Activated naive CD4-positive, alpha-beta T cell treated with anti-CD3 and anti-CD28 coated beads for 36 hours (primary cell): ENCODE data around the gene ZNF862. TPM values are rescaled to one million over a fixed set of nuclear protein-coding genes. Genes with fewer than 3 reads are reported as not detected.

Source experiments
- CTCF ChIA-PET: fragments of 350-600 bp; sonication (Branson Sonifier 250); formaldehyde crosslinking; loops from one replicate; lab custom pipeline; 2021; ENCODE audit warnings: antibody characterized with exemption; lab: Charles Lee
- DNase-seq: peaks from one replicate; pipeline ENCODE4 v3.0.0-alpha.2; 2020
- H3K27ac Mint-ChIP-seq: one replicate; pipeline ENCODE4 v1.8.0; 2021; ENCODE audit warnings: mild to moderate bottlenecking, mixed read lengths
- H3K27me3 Mint-ChIP-seq: one replicate; pipeline ENCODE4 v1.8.0; 2021; ENCODE audit warnings: low read depth, mixed read lengths
- H3K36me3 Mint-ChIP-seq: one replicate; pipeline ENCODE4 v1.8.0; 2021; ENCODE audit warnings: low read depth, mixed read lengths
- H3K4me1 Mint-ChIP-seq: one replicate; pipeline ENCODE4 v1.8.0; 2021; ENCODE audit warnings: low read depth, mixed read lengths
- H3K4me3 Mint-ChIP-seq: one replicate; pipeline ENCODE4 v1.8.0; 2021; ENCODE audit warnings: mild to moderate bottlenecking, moderate library complexity, mixed read lengths
- H3K9me3 Mint-ChIP-seq: one replicate; pipeline ENCODE4 v1.8.0; 2021; ENCODE audit warnings: mixed read lengths
- intact Hi-C: fragments of 100-400 bp; cut with micrococcal nuclease; formaldehyde crosslinking; loops from one replicate; pipeline ENCODE4 v1.15.1; 2023
- total RNA-seq, 2 experiments: library from RNA; stranded (reverse); gene quantifications; one replicate each; pipeline ENCODE4 v1.2.3, GENCODE V29; 2021

The ZNF862 gene
- total RNA-seq, 2 experiments from 2014 or later: 17.6 to 19.4 TPM

DNA sequence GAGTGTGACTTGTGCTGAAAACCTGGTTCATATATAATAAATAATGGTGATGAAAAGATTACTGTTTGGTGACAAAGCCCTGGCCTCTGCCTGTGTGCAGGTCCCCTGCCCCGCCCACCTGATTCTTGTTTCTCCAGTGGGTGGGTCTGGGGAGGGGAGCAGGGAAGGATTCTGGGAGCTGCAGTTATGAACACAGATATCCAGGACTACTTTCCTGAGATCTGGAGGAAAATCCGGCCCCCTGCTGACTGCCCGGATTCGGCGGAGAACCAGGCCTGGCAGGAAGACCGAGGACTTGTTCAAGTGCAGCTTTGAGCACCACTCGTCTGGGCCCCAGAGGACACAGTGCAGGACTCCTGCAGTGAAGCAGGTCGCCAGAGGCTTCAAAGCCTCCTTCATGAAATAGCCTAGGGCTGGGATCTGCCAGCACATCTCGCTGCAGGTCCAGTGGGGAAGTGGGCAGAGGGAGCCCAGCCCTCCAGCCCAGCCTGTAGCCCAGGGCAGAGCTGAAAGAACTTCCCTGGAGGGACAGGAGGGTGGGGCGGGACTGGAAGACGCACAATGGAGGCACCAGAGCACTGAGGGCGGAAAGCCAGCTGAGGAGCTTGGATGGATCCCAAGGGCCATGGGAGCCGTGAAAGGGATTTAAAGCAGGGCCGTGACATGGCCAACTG is 42.6 kb downstream of the ZNF862 start:
- Mint-ChIP-seq H3K36me3 (peaks cover 1% of the 10 kb centered on the region), H3K9me3 (no peaks in the 10 kb centered on the region), H3K27ac (no peak overlapping the region), H3K27me3 (no peaks in the 10 kb centered on the region), H3K4me3 (no peak overlapping the region), H3K4me1 (peaks cover 19% of the 10 kb centered on the region)
- CTCF ChIA-PET: interaction anchor here (1.3 to 2.0 kb wide), 2 partner anchors 26 to 121 kb away, joined by 3 to 6 read pairs; no protein-coding TSS in a partner anchor
- intact Hi-C loops: loop anchor here (5.0 kb wide), 1 partner anchor 122 kb away; no protein-coding TSS in a partner anchor
- no peak for DNase-seq

DNA sequence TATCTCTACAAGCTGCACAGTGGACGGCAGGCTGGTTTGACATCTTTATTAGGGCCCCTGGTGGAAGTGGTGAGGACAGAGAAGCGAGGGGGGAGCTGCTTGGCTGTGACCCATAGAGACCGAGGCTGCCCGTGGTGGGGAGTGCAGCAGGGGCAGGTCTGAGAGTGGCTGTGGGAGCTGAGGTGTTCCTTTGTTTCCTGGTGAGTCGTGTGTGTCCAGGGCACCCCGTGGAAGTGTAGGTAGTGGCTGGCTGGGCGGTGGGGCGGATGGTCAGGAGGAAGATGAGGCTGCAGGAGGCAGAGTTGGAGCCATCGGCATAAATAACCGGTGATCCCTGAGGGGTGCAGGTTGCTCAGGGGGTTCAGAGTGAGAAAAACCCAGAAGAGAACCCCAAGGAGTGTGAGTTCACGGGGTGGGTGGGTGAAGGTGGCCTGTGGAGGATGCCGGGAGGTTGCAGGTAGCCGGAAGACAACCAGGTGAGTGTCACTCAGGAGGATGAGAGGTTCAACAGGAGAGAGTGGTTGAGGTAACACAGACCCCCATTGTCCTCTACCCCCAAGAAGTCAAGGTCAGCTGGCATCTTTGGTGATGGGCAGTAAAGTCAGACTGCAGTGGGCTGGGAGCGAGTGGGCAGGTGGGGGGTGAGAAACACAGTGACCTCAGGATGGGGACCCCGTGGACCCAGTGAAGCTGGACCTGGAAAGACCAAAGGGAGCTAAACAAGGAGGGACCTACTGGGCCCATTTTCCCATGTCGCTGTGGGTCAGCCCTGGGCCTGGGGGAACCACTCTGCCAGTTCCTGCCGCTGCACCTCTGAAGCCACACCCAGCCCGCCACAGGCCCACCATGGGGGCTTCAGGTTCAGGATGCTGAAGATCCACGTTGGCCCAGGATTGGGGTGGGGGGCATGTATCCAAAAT is 43.4 kb downstream of the ZNF862 start:
- H3K27ac Mint-ChIP-seq: no peak overlapping the region
- H3K4me1 Mint-ChIP-seq: peaks cover 13% of the 10 kb centered on the region
- DNase-seq: no peak
- CTCF ChIA-PET: interaction anchor here (1.3 to 2.0 kb wide), 4 partner anchors 10 to 120 kb away, joined by 3 to 6 read pairs (median 4); no protein-coding TSS in a partner anchor
- no peaks in the 10 kb centered on the region for H3K9me3 Mint-ChIP-seq
- intact Hi-C loops: loop anchor here (2.0 to 5.0 kb wide), 2 partner anchors 121 to 395 kb away; no protein-coding TSS in a partner anchor
- no peak overlapping the region for H3K4me3 Mint-ChIP-seq
- H3K27me3 Mint-ChIP-seq: no peaks in the 10 kb centered on the region
- H3K36me3 Mint-ChIP-seq: peaks cover 5% of the 10 kb centered on the region

GRCh38 chr7:149882248-149883047 is 44.3 kb downstream of the ZNF862 start:
- Mint-ChIP-seq H3K4me1 (peaks cover 13% of the 10 kb centered on the region), H3K27ac (no peak overlapping the region)
- CTCF ChIA-PET: interaction anchor here (1.3 to 2.0 kb wide), 8 partner anchors 8 to 119 kb away, joined by 3 to 6 read pairs (median 4); no protein-coding TSS in a partner anchor

DNA sequence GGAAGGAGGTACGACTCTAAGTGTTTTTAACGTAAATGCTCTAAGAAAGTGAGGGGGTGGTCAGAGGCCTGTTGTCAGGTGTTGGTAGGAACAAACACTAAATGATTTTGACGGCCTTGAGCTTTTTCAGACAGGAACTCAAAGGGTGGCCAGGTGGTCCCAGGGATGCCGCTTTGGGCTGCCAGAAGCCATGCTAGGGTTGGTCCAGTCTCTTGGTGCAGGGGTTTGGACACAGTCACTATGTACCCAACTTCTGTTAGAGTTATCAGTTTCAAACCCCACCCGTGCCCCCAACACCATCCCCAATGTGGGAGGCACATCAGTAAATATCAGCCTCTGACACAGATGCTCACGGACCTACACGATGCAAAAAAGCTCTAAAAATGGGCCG is 44.9 kb downstream of the ZNF862 start:
- DNase-seq: no peak
- Mint-ChIP-seq H3K4me3 (no peak overlapping the region), H3K9me3 (no peaks in the 10 kb centered on the region), H3K27me3 (no peaks in the 10 kb centered on the region), H3K4me1 (peaks cover 9% of the 10 kb centered on the region), H3K36me3 (peaks cover 7% of the 10 kb centered on the region), H3K27ac (no peak overlapping the region)
- CTCF ChIA-PET: interaction anchor here (0.6 to 1.9 kb wide), 9 partner anchors 8 to 451 kb away, joined by 3 to 6 read pairs (median 4); no protein-coding TSS in a partner anchor
- intact Hi-C loops: loop anchor here (1.0 to 5.0 kb wide), 3 partner anchors 119 to 394 kb away; no protein-coding TSS in a partner anchor

More at GRCh38 chr7:149882248-149883047, 44.3 kb downstream of the ZNF862 start:
- no peak for DNase-seq
- H3K9me3 Mint-ChIP-seq: no peaks in the 10 kb centered on the region
- peaks cover 5% of the 10 kb centered on the region for H3K36me3 Mint-ChIP-seq
- intact Hi-C loops: loop anchor here (1.0 to 5.0 kb wide), 3 partner anchors 120 to 394 kb away; no protein-coding TSS in a partner anchor
- no peaks in the 10 kb centered on the region for H3K27me3 Mint-ChIP-seq
- H3K4me3 Mint-ChIP-seq: no peak overlapping the region

GRCh38 chr7:149883452-149883861 is 45.3 kb downstream of the ZNF862 start:
- Mint-ChIP-seq H3K9me3 (no peaks in the 10 kb centered on the region), H3K4me1 (peaks cover 8% of the 10 kb centered on the region), H3K27me3 (no peaks in the 10 kb centered on the region), H3K4me3 (no peak overlapping the region), H3K27ac (no peak overlapping the region), H3K36me3 (peaks cover 7% of the 10 kb centered on the region)
- CTCF ChIA-PET: interaction anchor here (0.6 to 1.9 kb wide), 11 partner anchors 9 to 483 kb away, joined by 3 to 6 read pairs (median 3); no protein-coding TSS in a partner anchor
- intact Hi-C loops: loop anchor here (1.0 to 5.0 kb wide), 3 partner anchors 119 to 393 kb away; no protein-coding TSS in a partner anchor
- peak; percentile 80 for DNase-seq

DNA sequence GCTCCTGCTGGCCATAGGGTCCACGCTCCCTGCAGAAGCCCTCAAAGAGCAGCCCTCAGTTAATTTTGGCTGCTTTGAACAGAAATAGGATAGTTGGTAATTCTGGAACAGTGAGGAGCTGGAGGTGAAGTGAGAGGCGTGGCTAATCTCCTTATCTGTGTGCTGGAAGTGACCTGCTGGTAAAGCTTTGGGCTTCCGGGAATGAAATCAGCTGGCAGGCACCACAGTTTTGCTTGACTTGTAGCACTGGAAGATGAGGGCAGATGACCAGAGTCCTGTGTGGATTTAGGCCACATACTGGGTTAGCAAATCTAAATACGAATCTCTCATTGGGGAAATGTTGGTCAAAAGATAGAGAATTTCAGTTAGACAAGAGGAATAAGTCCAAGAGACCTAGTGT is 45.8 kb downstream of the ZNF862 start:
- no peaks in the 10 kb centered on the region for H3K27me3 Mint-ChIP-seq
- CTCF ChIA-PET: interaction anchor here (0.6 to 1.9 kb wide), 11 partner anchors 9 to 482 kb away, joined by 3 to 6 read pairs (median 4); no protein-coding TSS in a partner anchor
- no peaks in the 10 kb centered on the region for H3K9me3 Mint-ChIP-seq
- DNase-seq: no peak
- no peak overlapping the region for H3K27ac Mint-ChIP-seq
- intact Hi-C loops: loop anchor here (5.0 kb wide), 1 partner anchor 118 kb away; no protein-coding TSS in a partner anchor
- peaks cover 7% of the 10 kb centered on the region for H3K36me3 Mint-ChIP-seq
- H3K4me3 Mint-ChIP-seq: no peak overlapping the region
- H3K4me1 Mint-ChIP-seq: peaks cover 8% of the 10 kb centered on the region

DNA sequence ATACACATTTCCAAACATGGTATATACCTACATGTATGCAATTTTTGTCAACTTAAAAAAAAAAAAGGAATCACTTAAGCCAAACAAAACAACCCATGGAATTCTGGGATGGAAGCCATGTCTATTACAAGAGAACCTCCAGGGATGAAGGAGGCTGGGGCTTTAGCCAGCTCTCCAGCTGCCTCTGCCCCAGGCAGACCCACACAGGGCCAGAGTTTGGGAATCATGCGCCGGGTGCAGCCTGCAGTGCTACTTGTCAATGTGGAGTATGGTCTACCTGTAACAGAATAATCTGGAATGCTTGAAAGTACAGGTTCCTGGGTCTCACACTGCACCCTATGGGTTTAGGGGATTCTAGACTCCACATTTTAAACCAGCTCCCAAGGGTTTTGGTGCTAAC is 46.4 kb downstream of the ZNF862 start:
- H3K4me3 Mint-ChIP-seq: no peak overlapping the region
- H3K9me3 Mint-ChIP-seq: no peaks in the 10 kb centered on the region
- CTCF ChIA-PET: interaction anchor here (0.6 to 1.6 kb wide), 5 partner anchors 15 to 160 kb away, joined by 3 to 4 read pairs (median 3); no protein-coding TSS in a partner anchor
- intact Hi-C loops: loop anchor here (5.0 kb wide), 1 partner anchor 118 kb away; no protein-coding TSS in a partner anchor
- no peaks in the 10 kb centered on the region for H3K27me3 Mint-ChIP-seq
- peaks cover 7% of the 10 kb centered on the region for H3K36me3 Mint-ChIP-seq
- DNase-seq: no peak
- peaks cover 8% of the 10 kb centered on the region for H3K4me1 Mint-ChIP-seq
- no peak overlapping the region for H3K27ac Mint-ChIP-seq

DNA sequence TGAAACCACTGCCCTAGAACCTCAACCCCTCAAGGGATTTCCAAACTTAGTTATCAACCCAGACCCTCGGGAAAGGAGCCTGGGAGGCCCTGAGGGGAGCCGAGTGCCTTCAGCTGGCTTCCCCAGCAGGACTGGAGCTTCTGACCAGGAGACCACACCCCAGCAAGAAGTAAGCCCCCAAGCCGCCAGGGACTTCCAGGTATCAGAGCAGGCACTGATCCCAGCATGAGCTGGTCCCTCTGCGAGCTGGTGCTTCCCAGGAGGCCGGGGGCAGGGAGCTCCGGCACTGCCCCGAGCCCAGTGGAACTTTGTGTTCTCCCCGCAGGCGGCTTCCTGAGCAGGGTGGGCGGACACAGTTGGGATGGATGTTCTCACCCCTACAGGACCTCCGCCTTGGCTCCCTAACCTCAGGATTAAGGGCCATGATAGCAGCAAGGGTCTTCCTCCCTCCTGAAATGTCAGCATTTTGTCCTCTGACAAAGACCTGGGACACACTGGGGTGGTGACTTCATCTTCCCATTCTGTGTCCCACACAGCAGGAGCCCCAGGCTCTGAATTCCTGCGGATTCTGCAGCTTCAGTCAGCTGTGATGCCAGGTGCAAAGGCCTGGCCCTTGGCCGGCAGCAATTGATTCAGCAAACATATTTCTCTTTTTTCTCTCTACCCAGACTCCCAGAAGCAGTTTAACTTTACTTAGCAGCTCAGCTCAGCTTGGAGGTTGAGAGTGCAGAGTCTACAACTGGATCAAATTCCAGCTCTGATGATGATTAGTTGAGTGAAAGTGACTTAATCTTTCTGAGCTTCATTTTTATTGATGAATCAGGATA is 47.2 kb downstream of the ZNF862 start:
- intact Hi-C loops: no loop called here

DNA sequence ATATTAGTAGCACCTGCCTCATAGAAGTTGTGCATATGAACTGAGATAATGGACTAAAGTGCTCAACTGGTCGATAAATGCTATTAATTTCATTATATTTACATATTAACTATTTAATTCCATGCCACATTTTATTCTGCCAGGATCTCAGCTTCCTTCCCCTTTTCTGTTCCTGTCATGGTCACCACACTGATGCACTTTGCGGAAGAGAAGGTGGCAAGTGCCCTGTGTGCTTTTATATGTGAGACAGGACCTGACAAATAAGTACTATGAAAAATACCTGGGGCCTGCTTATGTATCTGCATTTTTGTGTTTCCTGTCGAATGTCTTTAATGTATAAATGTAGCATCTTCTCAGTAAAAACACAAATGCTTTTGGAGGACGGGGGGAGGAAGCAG is 47.8 kb downstream of the ZNF862 start:
- peaks cover 8% of the 10 kb centered on the region for H3K4me1 Mint-ChIP-seq
- no peak for DNase-seq
- H3K36me3 Mint-ChIP-seq: peaks cover 6% of the 10 kb centered on the region
- intact Hi-C loops: no loop called here
- CTCF ChIA-PET: no interaction called here
- no peaks in the 10 kb centered on the region for H3K27me3 Mint-ChIP-seq
- H3K4me3 Mint-ChIP-seq: no peak overlapping the region
- no peak overlapping the region for H3K27ac Mint-ChIP-seq
- no peaks in the 10 kb centered on the region for H3K9me3 Mint-ChIP-seq

More for the DNA sequence above, 47.2 kb downstream of the ZNF862 start:
- Mint-ChIP-seq H3K4me3 (no peak overlapping the region), H3K9me3 (no peaks in the 10 kb centered on the region), H3K27me3 (no peaks in the 10 kb centered on the region), H3K36me3 (peaks cover 6% of the 10 kb centered on the region), H3K27ac (no peak overlapping the region), H3K4me1 (peaks cover 8% of the 10 kb centered on the region)
- DNase-seq: no peak
- CTCF ChIA-PET: no interaction called here

GRCh38 chr7:149887311-149887710 is 49.1 kb downstream of the ZNF862 start:
- Mint-ChIP-seq H3K36me3 (peaks cover 6% of the 10 kb centered on the region), H3K4me3 (no peak overlapping the region), H3K4me1 (peaks cover 8% of the 10 kb centered on the region), H3K27me3 (no peaks in the 10 kb centered on the region), H3K27ac (no peak overlapping the region), H3K9me3 (no peaks in the 10 kb centered on the region)
- intact Hi-C loops: no loop called here
- CTCF ChIA-PET: no interaction called here
- DNase-seq: no peak
